H1 (cell line): ENCODE results near the gene IFT122.

Source experiments
- BACH1 ChIP-seq: IDR thresholded peaks from 2 replicates; pipeline ENCODE4 v1.6.1; 2012; ENCODE audit warnings: low read length, improper control_type of control experiment
- CTCF ChIP-seq, 3 experiments: IDR thresholded peaks; 1 replicate in 2 of 3; 2 replicates in 1 of 3; pipeline versions ENCODE4 v1.5.1 to v1.6.1; 2011; ENCODE audit warnings: low read length in 3 of 3, mild to moderate bottlenecking in 3 of 3, inconsistent platforms in 2 of 3, low read depth in 1 of 3, moderate library complexity in 1 of 3; ENCODE audit not compliant: insufficient read depth in 1 of 3; ENCODE audit errors: control extremely low read depth in 1 of 3
- KDM1A ChIP-seq: fragments of 200-600, 300-600 bp; sonication (generic); IDR thresholded peaks from 2 replicates; pipeline ENCODE4 v1.7.1; 2016; ENCODE audit warnings: mild to moderate bottlenecking, low read length, borderline replicate concordance
- RAD21 ChIP-seq, 2 experiments: IDR thresholded peaks in 1 of 2; conservative IDR thresholded peaks in 1 of 2; 2 replicates each; pipeline ENCODE4 v1.6.1; 2011; ENCODE audit warnings: low read depth in 2 of 2, low read length in 2 of 2, improper control_type of control experiment in 1 of 2, inconsistent platforms in 1 of 2, mild to moderate bottlenecking in 1 of 2, moderate library complexity in 1 of 2
- RBBP5 ChIP-seq: IDR thresholded peaks from 2 replicates; pipeline ENCODE4 v1.7.1; 2012; ENCODE audit warnings: low read depth, mild to moderate bottlenecking, inconsistent platforms, low read length, moderate library complexity, borderline replicate concordance
- YY1 ChIP-seq: IDR thresholded peaks from 2 replicates; pipeline ENCODE4 v1.6.1; 2011; ENCODE audit warnings: low read depth, mild to moderate bottlenecking, low read length
- TF ChIP-seq, protein P1 (sequence below): IDR thresholded peaks from 2 replicates; pipeline ENCODE4 v1.6.1; 2012; ENCODE audit warnings: low read length, inconsistent platforms

DNA sequence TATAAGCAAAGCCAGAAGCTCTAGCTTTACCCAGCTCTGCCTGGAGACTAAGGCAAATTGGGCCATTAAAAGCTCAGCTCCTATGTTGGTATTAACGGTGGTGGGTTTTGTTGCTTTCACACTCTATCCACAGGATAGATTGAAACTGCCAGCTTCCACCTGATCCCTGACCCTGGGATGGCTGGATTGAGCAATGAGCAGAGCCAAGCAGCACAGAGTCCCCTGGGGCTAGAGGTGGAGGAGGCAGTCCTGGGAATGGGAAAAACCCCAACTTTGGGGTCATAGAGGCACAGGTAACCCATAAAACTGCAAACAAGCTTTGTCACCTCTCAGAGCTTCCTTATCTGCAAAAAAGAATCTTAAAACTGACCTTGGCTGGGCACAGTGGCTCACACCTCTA is 95.1 kb downstream of the IFT122 start:
- TF ChIP-seq KDM1A (no peak), CTCF (IDR thresholded peaks at IDR 0.05; ENCODE audit: control extremely low read depth in 1 of 3, insufficient read depth in 1 of 3, low read depth in 1 of 3, low read length in 3 of 3) (no peak), RAD21 (IDR thresholded peaks at IDR 0.05 in 1 of 2, conservative IDR thresholded peaks at IDR 0.05 in 1 of 2; ENCODE audit: low read depth in 2 of 2, low read length in 2 of 2) (no peak), BACH1 (no peak), YY1 (no peak), RBBP5 (no peak)
- TF ChIP-seq, protein P1, sequence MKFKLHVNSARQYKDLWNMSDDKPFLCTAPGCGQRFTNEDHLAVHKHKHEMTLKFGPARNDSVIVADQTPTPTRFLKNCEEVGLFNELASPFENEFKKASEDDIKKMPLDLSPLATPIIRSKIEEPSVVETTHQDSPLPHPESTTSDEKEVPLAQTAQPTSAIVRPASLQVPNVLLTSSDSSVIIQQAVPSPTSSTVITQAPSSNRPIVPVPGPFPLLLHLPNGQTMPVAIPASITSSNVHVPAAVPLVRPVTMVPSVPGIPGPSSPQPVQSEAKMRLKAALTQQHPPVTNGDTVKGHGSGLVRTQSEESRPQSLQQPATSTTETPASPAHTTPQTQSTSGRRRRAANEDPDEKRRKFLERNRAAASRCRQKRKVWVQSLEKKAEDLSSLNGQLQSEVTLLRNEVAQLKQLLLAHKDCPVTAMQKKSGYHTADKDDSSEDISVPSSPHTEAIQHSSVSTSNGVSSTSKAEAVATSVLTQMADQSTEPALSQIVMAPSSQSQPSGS = no peak
